GM18519 (cell line): ENCODE data around the gene CHCHD1.
"Not testable (repeated sequence)": the region's sequence is repeated elsewhere in the genome, so short reads cannot be mapped to it uniquely, and the experiment has no call there.

ENCODE experiments used
- ATAC-seq: cut with Tn5 transposase; IDR thresholded peaks from one replicate; pipeline ENCODE4 v1.9.1; 2021; ENCODE audit warnings: mild to moderate bottlenecking, moderate library complexity; ENCODE audit not compliant: unreplicated experiment, low FRiP score

CHCHD1 gene

DNA sequence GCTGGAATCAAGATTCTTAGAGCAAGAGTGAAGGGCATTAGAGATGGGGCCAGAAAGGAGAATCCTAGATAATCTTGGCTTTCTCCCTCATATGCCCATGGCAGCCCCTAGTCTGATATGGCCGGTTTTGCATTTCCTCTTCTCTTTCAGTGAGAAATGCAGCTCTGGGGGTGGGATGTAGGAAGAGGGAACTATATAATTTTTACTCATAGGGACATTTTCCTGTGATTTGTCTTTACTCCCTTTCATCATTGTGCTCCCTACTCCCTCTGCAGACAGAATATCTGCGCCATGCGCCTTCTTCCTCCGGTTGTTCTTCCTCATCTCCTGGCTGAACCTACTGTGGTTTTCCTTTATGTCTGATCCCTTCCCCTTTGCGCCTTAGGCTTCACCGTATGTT, 16.8 kb upstream of the CHCHD1 start:
- no peak for ATAC-seq

GRCh38 chr10:73768881-73769280, 13.0 kb upstream of the CHCHD1 start:
- no peak for ATAC-seq

DNA sequence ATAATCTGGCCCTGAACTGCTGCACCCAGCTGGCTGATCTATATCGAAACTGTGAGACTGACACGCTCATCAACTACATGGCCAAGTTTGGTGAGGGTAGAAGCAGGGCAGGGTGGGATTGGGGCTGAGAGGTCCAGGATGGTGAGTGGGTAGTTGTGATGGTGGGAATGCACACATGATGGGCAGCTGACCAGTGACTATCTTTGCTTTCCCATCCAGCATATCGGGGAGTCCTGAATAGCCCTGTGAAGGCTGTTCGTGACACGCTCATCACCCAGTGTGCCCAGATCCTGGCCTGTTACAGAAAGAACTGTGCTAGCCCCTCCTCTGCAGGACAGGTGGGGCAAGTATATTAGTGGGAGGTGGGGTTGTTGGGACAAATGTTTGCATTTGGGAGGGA, 12.5 kb upstream of the CHCHD1 start:
- no peak for ATAC-seq

DNA sequence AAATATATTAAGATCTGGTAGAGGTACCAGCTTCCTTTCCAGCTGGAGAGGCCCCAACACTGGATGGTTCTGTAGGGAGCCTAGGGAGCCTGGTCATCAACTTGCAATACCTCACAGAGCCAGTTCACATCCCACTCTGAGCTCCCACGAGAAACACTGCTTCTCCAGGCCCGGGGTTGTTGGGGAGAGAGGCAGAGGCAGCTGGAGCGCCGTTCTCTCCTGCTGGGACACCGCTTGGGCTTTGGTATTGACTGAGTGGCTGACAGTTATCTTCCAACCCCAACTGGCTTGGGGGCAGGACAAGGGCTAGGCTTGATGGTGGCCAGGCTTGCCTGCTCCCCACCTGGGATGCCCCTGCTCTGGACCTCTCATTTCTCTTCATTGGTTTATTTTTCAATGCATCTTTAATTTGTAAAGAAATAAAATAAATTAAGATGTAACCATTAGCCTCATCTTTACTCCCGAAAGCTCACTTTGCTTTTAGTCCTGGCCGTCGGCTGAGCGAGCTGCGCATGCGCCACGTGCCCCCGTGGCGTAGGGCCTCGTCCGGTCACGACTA, 10.0 kb upstream of the CHCHD1 start:
- ATAC-seq = no peak

GRCh38 chr10:73772281-73773151, 9.3 kb upstream of the CHCHD1 start:
- peak; percentile 48 for ATAC-seq

DNA sequence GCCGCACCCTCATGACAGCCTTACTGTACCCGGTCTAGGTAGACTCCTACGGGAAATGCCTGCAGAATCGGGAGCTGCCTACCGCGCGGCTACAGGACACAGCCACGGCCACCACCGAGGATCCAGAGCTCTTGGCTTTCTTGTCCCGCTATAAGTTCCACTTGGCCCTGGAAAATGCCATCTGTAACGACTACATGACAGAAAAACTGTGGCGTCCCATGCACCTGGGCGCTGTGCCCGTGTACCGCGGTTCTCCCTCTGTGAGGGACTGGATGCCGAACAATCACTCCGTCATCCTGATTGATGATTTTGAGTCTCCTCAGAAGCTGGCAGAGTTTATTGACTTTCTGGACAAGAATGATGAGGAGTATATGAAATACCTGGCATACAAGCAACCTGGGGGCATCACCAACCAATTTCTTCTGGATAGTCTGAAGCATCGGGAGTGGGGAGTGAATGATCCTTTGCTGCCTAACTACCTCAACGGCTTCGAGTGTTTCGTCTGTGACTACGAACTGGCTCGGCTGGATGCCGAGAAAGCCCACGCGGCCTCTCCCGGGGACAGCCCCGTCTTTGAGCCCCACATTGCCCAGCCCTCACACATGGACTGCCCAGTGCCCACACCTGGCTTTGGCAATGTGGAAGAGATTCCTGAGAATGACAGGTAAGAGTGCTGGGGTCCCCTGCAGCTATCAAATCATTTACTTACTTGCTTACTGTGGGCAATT, 8.5 kb upstream of the CHCHD1 start:
- ATAC-seq = peak; percentile 10

DNA sequence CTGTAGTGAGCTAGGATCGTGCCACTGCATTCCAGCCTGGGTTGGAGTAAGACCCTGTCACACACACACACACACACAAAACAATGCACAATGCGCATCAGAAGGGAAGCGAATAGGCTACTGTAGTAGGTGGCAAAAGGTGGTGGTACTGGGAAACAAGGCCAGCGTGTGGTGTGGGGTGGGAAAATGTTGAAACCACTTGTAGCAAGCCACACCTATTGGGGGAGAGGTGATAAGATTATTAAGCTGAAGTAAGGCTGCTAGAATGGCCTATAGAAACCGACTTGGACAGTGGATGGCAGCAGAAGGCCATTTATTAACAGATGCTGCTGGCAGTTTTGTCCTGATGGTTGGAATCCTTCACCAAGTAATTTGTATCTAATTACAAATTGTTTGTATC, 7.2 kb upstream of the CHCHD1 start:
- no peak for ATAC-seq

DNA sequence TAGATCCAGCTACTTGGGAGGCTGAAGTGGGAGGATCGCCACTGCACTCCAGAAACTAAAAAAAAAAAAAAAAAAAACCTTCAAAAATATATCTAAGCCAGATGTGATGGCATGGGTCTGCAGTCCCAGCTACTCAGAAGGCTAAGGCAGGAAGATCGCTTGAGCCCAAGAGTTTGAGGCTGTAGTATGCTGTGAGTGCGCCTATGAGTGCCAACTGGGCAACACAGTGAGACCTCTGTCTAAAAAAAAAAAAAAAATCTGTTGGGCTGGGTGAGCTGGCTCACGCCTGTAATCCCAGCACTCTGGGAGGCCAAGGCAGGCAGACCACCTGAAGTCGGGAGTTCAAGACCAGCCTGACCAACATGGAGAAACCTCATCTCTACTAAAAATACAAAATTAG, 2.8 kb upstream of the CHCHD1 start:
- ATAC-seq = no peak

DNA sequence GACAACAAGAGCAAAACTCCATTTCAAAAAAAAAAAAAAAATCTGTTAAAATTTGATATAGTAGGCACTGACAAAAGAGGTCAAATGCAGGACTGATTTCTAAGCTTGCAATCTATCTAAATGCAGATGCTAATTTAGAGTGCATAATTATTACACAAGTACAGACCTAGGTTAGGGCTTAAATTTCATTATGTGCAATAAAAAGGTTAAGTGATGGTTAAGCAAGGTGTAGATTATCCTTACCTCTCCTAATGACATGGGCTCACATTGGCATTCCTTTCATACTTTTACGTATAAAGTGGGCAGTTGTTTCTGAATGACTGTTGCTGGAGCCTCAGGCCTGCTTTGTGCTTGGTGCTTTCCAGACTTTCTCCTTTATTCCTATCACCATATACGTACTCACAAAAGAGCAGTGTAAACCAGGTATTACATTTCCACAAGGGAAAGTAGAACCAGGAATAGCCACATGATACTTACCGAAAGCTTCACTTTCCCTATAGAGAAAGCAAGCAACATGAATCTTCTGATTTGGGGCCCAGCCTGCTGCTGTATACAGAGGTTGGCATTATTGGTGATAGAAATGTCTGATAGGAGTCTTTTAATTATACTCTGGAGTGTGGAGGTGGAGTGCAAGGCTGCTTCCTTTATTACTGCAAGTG, 2.2 kb upstream of the CHCHD1 start:
- ATAC-seq = no peak

DNA sequence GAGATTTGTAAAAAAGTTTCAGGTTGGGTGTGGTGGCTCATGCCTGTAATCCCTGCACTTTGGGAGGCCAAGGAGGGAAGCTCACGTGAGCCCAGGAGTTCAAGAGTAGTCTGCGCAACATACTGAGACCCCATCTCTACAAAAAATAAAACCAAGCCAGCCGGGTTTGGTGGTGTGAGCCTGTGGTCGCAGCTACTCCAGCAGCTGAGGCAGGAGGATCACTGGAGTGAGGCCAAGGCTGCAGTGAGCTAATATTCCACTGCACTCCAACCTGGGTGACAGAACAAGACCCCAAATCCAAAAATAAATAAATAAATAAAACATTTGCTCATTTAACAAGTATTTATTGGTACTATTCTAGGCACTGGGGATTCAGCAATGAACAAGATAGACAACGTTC, 1.5 kb upstream of the CHCHD1 start:
- ATAC-seq = no peak

- ATAC-seq = no peak
Observed at GRCh38 chr10:73780966-73781365, 882 bp upstream of the CHCHD1 start.

DNA sequence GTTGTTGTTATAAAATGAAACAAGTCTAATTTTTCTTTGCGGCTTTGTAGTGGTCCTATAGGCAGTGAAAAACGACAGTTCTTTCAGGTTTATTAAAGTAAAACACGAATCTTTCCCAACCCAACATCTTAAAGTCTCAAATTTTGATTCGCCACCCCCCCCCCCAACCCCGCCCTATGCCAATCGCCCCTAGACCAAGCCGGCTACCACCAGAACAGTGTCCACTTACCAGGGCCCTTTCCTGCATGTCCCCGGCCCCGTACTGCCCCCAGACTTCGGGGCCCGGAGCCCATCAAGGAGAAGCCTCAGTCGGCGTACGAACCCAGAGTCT, 335 bp upstream of the CHCHD1 start:
- no peak for ATAC-seq

GRCh38 chr10:73782749-73783085, 869 bp downstream of the CHCHD1 start:
- no peak for ATAC-seq

- peak; percentile 43 for ATAC-seq
Observed at GRCh38 chr10:73785211-73785720, 3.4 kb downstream of the CHCHD1 start, which contains the start of gene ZSWIM8. ZSWIM8 (plus strand) TSS chr10:73785606; CDS start chr10:73785879, 273 bp downstream.

DNA sequence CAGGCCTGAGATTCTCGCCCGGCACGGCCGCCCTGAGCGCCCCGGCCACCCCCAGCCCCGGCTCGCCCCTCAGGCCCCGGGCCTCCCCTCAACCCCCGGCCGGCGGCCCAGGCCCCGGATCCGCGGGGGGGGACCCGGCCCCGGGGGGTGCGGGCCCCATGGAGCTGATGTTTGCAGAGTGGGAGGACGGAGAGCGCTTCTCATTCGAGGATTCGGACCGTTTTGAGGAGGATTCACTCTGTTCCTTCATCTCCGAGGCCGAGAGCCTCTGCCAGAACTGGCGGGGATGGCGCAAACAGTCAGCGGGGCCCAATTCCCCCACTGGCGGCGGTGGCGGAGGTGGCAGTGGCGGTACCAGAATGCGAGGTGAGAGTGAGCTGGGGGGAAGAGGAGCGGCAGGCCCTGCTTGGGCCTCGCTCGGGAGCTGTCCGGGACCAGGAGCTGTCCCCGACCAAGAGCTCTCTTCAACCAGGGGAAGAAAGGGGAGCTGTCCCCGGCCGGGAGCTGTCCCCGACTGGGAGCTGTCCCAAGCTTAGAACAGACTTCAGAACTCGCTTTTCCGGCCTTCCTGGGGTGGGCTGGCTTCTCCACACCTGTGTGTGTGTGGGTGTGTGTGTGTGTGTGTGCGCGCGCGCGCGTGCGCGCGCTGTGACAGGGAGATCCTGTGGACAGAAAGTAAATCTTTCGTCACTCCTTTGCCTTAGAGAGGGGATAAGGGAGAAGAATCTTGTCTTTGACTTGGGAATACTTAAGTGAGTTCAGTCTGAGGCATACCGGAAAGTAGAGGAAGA, 4.1 kb downstream of the CHCHD1 start:
- ATAC-seq = peak; percentile 16

- ATAC-seq = no peak
Observed at GRCh38 chr10:73786512-73786885, 4.7 kb downstream of the CHCHD1 start.

GRCh38 chr10:73787031-73787800, 5.4 kb downstream of the CHCHD1 start:
- not testable (repeated sequence) for ATAC-seq

GRCh38 chr10:73788864-73789658, 7.2 kb downstream of the CHCHD1 start:
- no peak for ATAC-seq

DNA sequence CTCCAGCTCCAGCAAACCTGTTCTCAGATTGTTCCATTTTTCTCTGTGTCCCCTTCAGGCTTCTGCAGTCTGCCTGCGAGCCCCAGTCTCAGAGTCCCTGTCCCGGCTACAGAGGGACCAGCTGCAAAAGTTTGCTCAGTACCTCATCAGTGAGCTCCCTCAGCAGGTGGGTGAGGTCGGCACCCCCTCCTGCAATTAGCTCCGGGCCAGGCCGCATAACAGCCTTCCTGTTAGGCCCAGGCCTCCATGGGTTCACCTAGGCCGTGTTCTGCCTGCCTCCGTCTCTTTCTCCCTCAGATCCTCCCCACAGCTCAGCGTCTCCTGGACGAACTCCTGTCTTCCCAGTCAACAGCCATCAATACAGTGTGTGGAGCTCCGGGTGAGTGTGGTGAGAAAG, 7.8 kb downstream of the CHCHD1 start:
- no peak for ATAC-seq
